OCI-LY3 (cell line): ENCODE data around the gene CCDC182.

Source experiments
- H2AFZ ChIP-seq: fragments of 200-600, 300-600 bp; shearing (Covaris generic); 2 replicates; pipeline ENCODE4 v1.6.0; 2014; ENCODE audit warnings: antibody characterized with exemption, low read depth, low read length
- H3K27ac ChIP-seq: fragments of 200-600, 300-600 bp; sonication (generic); 2 replicates; pipeline ENCODE4 v1.5.1; 2014; ENCODE audit warnings: mild to moderate bottlenecking, low read length, moderate library complexity, mixed read lengths
- H3K27me3 ChIP-seq: fragments of 200-600, 300-600 bp; sonication (generic); 2 replicates; pipeline ENCODE4 v1.6.1; 2014; ENCODE audit warnings: low read depth, low read length, mixed read lengths
- H3K36me3 ChIP-seq: fragments of 200-600, 300-600 bp; sonication (generic); replicated peaks from 2 replicates; pipeline ENCODE3; 2014; ENCODE audit warnings: low read depth, low read length, mixed read lengths
- H3K4me1 ChIP-seq: fragments of 300-600, 200-600 bp; sonication (generic); 2 replicates; pipeline ENCODE4 v1.6.1; 2014; ENCODE audit warnings: low read length, mixed read lengths
- H3K4me2 ChIP-seq: fragments of 200-600, 300-600 bp; sonication (generic); 2 replicates; pipeline ENCODE4 v1.6.1; 2014; ENCODE audit warnings: low read length, mixed read lengths
- H3K4me3 ChIP-seq: fragments of 300-600, 200-600 bp; sonication (generic); 2 replicates; pipeline ENCODE4 v1.5.1; 2014; ENCODE audit warnings: antibody characterized with exemption, mild to moderate bottlenecking, low read length, moderate library complexity
- H3K79me2 ChIP-seq: fragments of 300-600, 200-600 bp; shearing (Covaris generic); 2 replicates; pipeline ENCODE4 v1.6.1; 2014; ENCODE audit warnings: mild to moderate bottlenecking, low read length, mixed read lengths
- H3K9ac ChIP-seq: fragments of 300-600, 200-600 bp; shearing (Covaris generic); 2 replicates; pipeline ENCODE4 v1.6.0; 2014; ENCODE audit warnings: mild to moderate bottlenecking, low read length, moderate library complexity
- H3K9me3 ChIP-seq: fragments of 200-600, 300-600 bp; shearing (Covaris generic); 2 replicates; pipeline ENCODE4 v1.6.1; 2014; ENCODE audit warnings: low read length, mixed read lengths; ENCODE audit not compliant: insufficient read depth
- H4K20me1 ChIP-seq: fragments of 200-600, 300-600 bp; sonication (generic); 2 replicates; pipeline ENCODE4 v1.6.1; 2016; ENCODE audit warnings: low read length, mixed read lengths; ENCODE audit not compliant: insufficient read depth
- EZH2phosphoT487 ChIP-seq: fragments of 200-600 bp; shearing (Covaris generic); IDR thresholded peaks from 2 replicates; pipeline ENCODE4 v1.6.1; 2018; ENCODE audit warnings: antibody characterized with exemption, mixed run types, low read depth
- TF ChIP-seq, protein P1 (sequence below): fragments of 200-600, 300-600 bp; sonication (generic); IDR thresholded peaks from 2 replicates; pipeline ENCODE4 v1.5.1; 2014; ENCODE audit warnings: antibody characterized with exemption, low read length, low read depth

Gene CCDC182

DNA sequence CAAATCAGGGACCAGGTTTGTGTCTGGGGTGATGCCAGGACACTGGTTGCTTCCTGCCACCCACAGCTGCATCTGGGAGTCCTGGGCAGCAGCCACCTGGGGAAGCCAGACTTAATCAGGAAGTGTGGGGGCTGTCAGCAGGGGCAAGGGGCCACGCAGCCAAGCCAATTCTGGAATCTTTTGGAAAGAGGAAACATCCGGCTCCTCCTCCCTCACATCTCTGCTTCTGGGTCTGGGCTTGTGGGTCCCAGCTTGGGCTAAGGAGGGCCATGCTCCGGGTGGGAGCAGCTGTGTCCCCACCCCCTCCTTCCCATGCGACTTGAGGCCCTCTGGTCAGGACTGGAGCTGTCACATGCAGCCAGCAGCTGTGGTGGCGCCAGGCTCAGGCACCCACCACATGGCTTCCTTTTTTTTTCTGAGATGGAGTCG is 37.0 kb upstream of the CCDC182 start:
- no peaks in the 10 kb centered on the region for H3K9me3 ChIP-seq
- no peak overlapping the region for H2AFZ ChIP-seq
- H3K27me3 ChIP-seq = peaks cover 28% of the 10 kb centered on the region
- no peak overlapping the region for H3K4me3 ChIP-seq
- H3K4me2 ChIP-seq = no peak overlapping the region
- no peak overlapping the region for H3K9ac ChIP-seq
- H4K20me1 ChIP-seq = no peaks in the 10 kb centered on the region
- H3K4me1 ChIP-seq = 0 out of 2 replicates have a peak, but pooled peaks cover 8% of the 10 kb centered on the region
- no peak overlapping the region for H3K27ac ChIP-seq
- no peaks in the 10 kb centered on the region for H3K79me2 ChIP-seq
- H3K36me3 ChIP-seq = no peaks in the 10 kb centered on the region
- TF ChIP-seq EZH2phosphoT487 = no peak
- TF ChIP-seq, protein P1, sequence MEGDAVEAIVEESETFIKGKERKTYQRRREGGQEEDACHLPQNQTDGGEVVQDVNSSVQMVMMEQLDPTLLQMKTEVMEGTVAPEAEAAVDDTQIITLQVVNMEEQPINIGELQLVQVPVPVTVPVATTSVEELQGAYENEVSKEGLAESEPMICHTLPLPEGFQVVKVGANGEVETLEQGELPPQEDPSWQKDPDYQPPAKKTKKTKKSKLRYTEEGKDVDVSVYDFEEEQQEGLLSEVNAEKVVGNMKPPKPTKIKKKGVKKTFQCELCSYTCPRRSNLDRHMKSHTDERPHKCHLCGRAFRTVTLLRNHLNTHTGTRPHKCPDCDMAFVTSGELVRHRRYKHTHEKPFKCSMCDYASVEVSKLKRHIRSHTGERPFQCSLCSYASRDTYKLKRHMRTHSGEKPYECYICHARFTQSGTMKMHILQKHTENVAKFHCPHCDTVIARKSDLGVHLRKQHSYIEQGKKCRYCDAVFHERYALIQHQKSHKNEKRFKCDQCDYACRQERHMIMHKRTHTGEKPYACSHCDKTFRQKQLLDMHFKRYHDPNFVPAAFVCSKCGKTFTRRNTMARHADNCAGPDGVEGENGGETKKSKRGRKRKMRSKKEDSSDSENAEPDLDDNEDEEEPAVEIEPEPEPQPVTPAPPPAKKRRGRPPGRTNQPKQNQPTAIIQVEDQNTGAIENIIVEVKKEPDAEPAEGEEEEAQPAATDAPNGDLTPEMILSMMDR = no peak

DNA sequence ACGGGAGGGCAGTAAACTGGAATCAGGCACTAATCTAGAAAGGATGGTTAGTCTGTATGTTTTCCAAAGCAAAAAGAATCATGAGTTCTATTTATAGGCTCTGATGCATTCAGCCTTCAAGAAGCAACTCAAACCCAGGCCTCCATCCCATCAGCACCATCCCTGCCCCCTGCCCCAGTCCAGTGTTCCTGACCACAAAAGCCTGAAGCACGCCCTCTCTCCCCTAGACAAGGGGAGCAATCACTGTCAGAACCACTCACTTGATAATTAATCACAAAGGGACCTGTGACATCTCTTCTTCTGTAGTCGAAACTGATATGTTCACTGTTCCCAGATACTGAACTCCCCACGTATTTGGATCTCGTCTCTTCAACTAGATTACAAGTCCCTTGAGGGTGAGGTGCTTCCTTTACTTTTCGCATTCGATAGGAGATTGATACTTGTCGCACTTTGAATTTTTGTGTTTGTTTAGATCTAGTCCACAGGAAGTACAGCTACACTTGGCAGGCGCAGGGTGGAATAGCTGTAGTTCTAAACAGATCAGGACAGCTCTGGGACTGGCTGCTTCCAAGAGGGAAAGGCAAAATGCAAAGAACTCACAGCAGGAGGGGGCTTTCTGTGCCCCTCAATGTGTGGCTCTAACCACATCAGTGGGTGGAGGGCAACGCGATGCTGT is 36.4 kb upstream of the CCDC182 start:
- peaks cover 26% of the 10 kb centered on the region for H3K27me3 ChIP-seq
- H3K36me3 ChIP-seq = no peaks in the 10 kb centered on the region
- no peak overlapping the region for H3K27ac ChIP-seq
- H4K20me1 ChIP-seq = no peaks in the 10 kb centered on the region
- H3K4me1 ChIP-seq = 0 out of 2 replicates have a peak, but pooled peaks cover 8% of the 10 kb centered on the region
- H2AFZ ChIP-seq = no peak overlapping the region
- no peak overlapping the region for H3K4me3 ChIP-seq
- H3K4me2 ChIP-seq = no peak overlapping the region
- H3K9ac ChIP-seq = no peak overlapping the region
- H3K9me3 ChIP-seq = no peaks in the 10 kb centered on the region
- TF ChIP-seq, protein P1 = no peak
- TF ChIP-seq EZH2phosphoT487 = no peak
- no peaks in the 10 kb centered on the region for H3K79me2 ChIP-seq

DNA sequence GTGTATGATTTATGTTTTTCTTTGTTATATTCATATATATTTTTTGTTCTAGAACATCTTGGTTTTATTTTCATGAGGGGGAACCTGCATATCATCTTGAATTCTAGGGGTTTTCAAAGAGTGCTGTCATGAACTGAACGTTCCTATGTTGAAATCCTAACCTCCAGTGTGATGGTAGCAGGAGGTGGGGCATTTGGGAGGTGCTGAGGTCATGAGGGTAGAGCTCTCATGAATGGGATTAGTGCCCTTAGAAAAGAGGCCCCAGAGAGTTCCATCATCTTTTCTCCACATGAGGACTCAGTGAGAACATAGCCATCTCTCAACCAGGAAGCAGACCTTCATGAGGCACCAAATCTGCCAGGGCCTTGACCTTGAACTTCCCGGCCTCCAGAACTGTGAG is 34.6 kb upstream of the CCDC182 start:
- 0 out of 2 replicates have a peak, but pooled peaks cover 8% of the 10 kb centered on the region for H3K4me1 ChIP-seq
- H4K20me1 ChIP-seq = no peaks in the 10 kb centered on the region
- H3K4me2 ChIP-seq = no peak overlapping the region
- H3K27me3 ChIP-seq = peaks cover 29% of the 10 kb centered on the region
- H3K79me2 ChIP-seq = no peaks in the 10 kb centered on the region
- no peaks in the 10 kb centered on the region for H3K9me3 ChIP-seq
- no peak overlapping the region for H3K4me3 ChIP-seq
- H3K36me3 ChIP-seq = no peaks in the 10 kb centered on the region
- TF ChIP-seq, protein P1 = no peak
- TF ChIP-seq EZH2phosphoT487 = no peak
- H3K9ac ChIP-seq = no peak overlapping the region
- no peak overlapping the region for H3K27ac ChIP-seq
- H2AFZ ChIP-seq = no peak overlapping the region

DNA sequence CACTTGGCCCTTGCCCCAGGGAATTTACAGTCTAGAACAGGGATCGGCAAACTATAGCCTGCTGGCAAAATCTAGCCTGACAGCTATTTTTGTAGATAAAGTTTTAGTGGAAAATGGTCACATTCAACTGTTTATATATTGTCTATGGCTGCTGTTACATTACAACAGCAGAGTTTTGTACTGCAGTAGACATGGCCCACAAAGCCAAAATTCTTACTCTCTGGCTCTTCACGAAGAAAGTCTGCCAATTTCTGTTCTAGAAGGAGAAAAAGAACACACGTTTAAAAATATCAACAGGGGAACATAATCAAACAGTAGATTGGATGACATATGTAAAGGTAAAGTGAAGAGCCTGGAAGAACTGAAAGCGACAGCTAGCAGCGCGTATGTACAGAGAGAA is 33.2 kb upstream of the CCDC182 start:
- Histone ChIP-seq H4K20me1 (no peaks in the 10 kb centered on the region), H2AFZ (no peak overlapping the region), H3K4me2 (no peak overlapping the region), H3K9me3 (no peaks in the 10 kb centered on the region), H3K79me2 (no peaks in the 10 kb centered on the region), H3K9ac (no peak overlapping the region), H3K4me3 (no peak overlapping the region), H3K27ac (no peak overlapping the region), H3K36me3 (no peaks in the 10 kb centered on the region), H3K27me3 (peaks cover 30% of the 10 kb centered on the region), H3K4me1 (0 out of 2 replicates have a peak, but pooled peaks cover 4% of the 10 kb centered on the region)
- TF ChIP-seq EZH2phosphoT487 = no peak
- TF ChIP-seq, protein P1 = no peak
